ENCODE data around the gene FCSK. TPM values are rescaled to one million over a fixed set of nuclear protein-coding genes. Genes with fewer than 3 reads are reported as not detected.
A peak's percentile ranks its signal among the peaks of the same experiment; 100 is the strongest.
"Not testable (repeated sequence)": the region's sequence is repeated elsewhere in the genome, so short reads cannot be mapped to it uniquely, and the experiment has no call there.

Gene FCSK
- total RNA-seq, 1 experiment from 2014 or later: 12.9 TPM

GRCh38 chr16:70450142-70451003 is 4.0 kb upstream of the FCSK start:
- in situ Hi-C loops (cut with HindIII; ENCODE audit: low sequenced_read_pairs); DNase-seq (ENCODE audit: low spot score): not testable (repeated sequence)

- in situ Hi-C loops (cut with HindIII; ENCODE audit: low sequenced_read_pairs); DNase-seq (ENCODE audit: low spot score): not testable (repeated sequence)
These were observed 3.4 kb upstream of the FCSK start for GRCh38 chr16:70451004-70451340.

GRCh38 chr16:70453117-70453891 is 1.1 kb upstream of the FCSK start:
- in situ Hi-C loops (cut with HindIII; ENCODE audit: low sequenced_read_pairs): no loop called here
- no peak for DNase-seq (ENCODE audit: low spot score)

- DNase-seq (ENCODE audit: low spot score): no peak
- in situ Hi-C loops (cut with HindIII; ENCODE audit: low sequenced_read_pairs): no loop called here
These were observed 538 bp upstream of the FCSK start for GRCh38 chr16:70453892-70454221.

- in situ Hi-C loops (cut with HindIII; ENCODE audit: low sequenced_read_pairs): no loop called here
- no peak for DNase-seq (ENCODE audit: low spot score)
These were observed 1.5 kb downstream of the FCSK start for GRCh38 chr16:70455910-70456309.

GRCh38 chr16:70457446-70458166 is 3.2 kb downstream of the FCSK start:
- in situ Hi-C loops (cut with HindIII; ENCODE audit: low sequenced_read_pairs): no loop called here
- DNase-seq (ENCODE audit: low spot score): no peak

- no peak for DNase-seq (ENCODE audit: low spot score)
- in situ Hi-C loops (cut with HindIII; ENCODE audit: low sequenced_read_pairs): no loop called here
These were observed 6.4 kb downstream of the FCSK start for GRCh38 chr16:70460737-70461261.

- no peak for DNase-seq (ENCODE audit: low spot score)
- in situ Hi-C loops (cut with HindIII; ENCODE audit: low sequenced_read_pairs): no loop called here
These were observed 8.8 kb downstream of the FCSK start for GRCh38 chr16:70463235-70463634.

GRCh38 chr16:70465999-70466804 is 11.8 kb downstream of the FCSK start:
- DNase-seq (ENCODE audit: low spot score): no peak
- in situ Hi-C loops (cut with HindIII; ENCODE audit: low sequenced_read_pairs): no loop called here

- in situ Hi-C loops (cut with HindIII; ENCODE audit: low sequenced_read_pairs): no loop called here
- no peak for DNase-seq (ENCODE audit: low spot score)
These were observed 12.3 kb downstream of the FCSK start for GRCh38 chr16:70466805-70467076.

- in situ Hi-C loops (cut with HindIII; ENCODE audit: low sequenced_read_pairs): no loop called here
- no peak for DNase-seq (ENCODE audit: low spot score)
These were observed 12.7 kb downstream of the FCSK start for GRCh38 chr16:70467113-70467512.

GRCh38 chr16:70467608-70468007 is 13.2 kb downstream of the FCSK start:
- DNase-seq (ENCODE audit: low spot score): no peak
- in situ Hi-C loops (cut with HindIII; ENCODE audit: low sequenced_read_pairs): no loop called here

- in situ Hi-C loops (cut with HindIII; ENCODE audit: low sequenced_read_pairs): no loop called here
- DNase-seq (ENCODE audit: low spot score): no peak
These were observed 14.6 kb downstream of the FCSK start for GRCh38 chr16:70468776-70469525.

- in situ Hi-C loops (cut with HindIII; ENCODE audit: low sequenced_read_pairs): no loop called here
- no peak for DNase-seq (ENCODE audit: low spot score)
These were observed 15.9 kb downstream of the FCSK start for GRCh38 chr16:70470141-70470926.

- in situ Hi-C loops (cut with HindIII; ENCODE audit: low sequenced_read_pairs): no loop called here
- DNase-seq (ENCODE audit: low spot score): peak; percentile 63
These were observed 16.5 kb downstream of the FCSK start for GRCh38 chr16:70470927-70471341.

- peak; percentile 64 for DNase-seq (ENCODE audit: low spot score)
- in situ Hi-C loops (cut with HindIII; ENCODE audit: low sequenced_read_pairs): no loop called here
These were observed 18.5 kb downstream of the FCSK start for GRCh38 chr16:70472786-70473433.
